ENCODE data around the gene SRPK1. TPM values are rescaled to one million over a fixed set of nuclear protein-coding genes. Genes with fewer than 3 reads are reported as not detected.

The SRPK1 gene
- total RNA-seq, 1 experiment from 2014 or later, result 89.4 TPM

DNA sequence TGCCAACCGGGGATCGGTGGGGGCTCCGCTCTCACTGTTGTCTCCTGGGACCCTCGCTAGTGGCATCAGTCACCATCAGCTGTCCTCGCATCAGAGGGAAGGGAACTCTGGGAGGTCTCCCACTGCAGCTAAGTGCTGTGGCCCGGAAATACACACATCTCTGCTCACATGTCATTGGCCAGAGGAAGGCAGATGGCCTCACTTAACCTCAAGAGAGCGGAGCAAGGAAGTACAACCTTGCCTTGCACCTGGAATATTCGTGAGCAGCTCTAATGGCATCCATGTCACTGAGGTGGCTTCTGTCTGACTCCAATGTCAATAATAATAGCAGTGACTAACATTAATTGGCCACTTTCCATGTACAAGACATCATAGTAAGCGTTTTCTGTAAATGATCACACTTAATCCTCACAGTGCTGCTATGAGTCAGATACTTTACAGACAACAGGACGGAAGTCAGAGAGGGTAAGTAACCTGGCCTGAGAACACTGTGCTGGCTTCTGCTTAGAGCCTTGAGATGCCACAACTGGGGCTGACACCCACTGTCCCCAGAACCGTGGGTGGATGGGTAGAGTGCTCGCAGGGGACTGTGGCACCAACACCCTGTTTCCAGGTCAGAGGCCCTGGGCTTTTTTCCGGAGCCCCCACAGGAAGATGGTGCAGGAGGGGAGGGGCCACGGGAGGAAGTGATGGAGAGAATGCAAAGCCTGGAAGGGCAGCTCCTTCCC, 109.8 kb downstream of the SRPK1 start (continued):
- TF ChIP-seq TCF7L2 (IDR thresholded peaks at IDR 0.05; ENCODE audit: borderline replicate concordance, extremely low read depth, insufficient read depth, insufficient read length) (no peak), POLR2AphosphoS5 (IDR thresholded peaks at IDR 0.05; ENCODE audit: low read depth, low read length) (peak; percentile 36), ZFX (IDR thresholded peaks at IDR 0.05) (peak; percentile 23; the same call in 1 of the 2 replicates), POLR2A (IDR thresholded peaks at IDR 0.05; ENCODE audit: borderline replicate concordance, extremely low read depth, insufficient read depth, insufficient read length) (no peak)

DNA sequence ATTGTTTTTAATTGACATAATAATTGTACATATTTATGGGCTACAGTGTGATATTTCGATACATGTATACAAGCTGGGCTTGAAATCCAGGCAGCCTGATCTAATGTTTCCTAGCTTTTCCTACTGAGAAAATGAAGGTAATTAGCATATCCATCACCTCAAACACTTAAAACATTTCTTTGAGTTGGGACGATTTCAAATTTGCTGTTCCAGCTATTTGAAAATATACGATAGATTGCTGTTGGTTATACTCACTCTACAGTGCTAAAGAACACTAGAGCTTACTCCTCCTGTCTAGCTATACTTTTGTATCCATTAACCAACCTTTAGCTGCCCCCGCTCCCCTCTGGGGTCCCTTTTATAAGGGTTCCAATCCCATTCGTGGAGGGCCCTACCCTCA, 111.1 kb downstream of the SRPK1 start:
- BruUV-seq (replicated peaks), result no TSS peak
- DNase-seq (ENCODE audit: low read depth, low spot score) (no peak), ATAC-seq (no peak)
- ChIA-PET RAD21 (ENCODE audit: low non-redundant PET in 1 of 2, low total read pairs in 2 of 2, uncharacterized antibody in 2 of 2, unreplicated experiment in 2 of 2) (no interaction called here), CTCF (no interaction called here), POLR2A (no interaction called here)
- H3K4me1 ChIP-seq (ENCODE audit: control insufficient read depth in 1 of 2, insufficient read depth in 2 of 2, low read length in 2 of 2), result peaks cover 14 to 29% of the 10 kb centered on the region in 2 experiments
- no peaks in the 10 kb centered on the region for H3K36me3 ChIP-seq (ENCODE audit: control insufficient read depth in 1 of 2, insufficient read depth in 2 of 2, low read length in 2 of 2)
- H3K4me2 ChIP-seq (ENCODE audit: low read length), result no peak overlapping the region
- TF ChIP-seq EGR1 (IDR thresholded peaks at IDR 0.05; ENCODE audit: low read depth) (no peak), JUND (IDR thresholded peaks at IDR 0.05) (no peak), ELF1 (IDR thresholded peaks at IDR 0.05; ENCODE audit: borderline replicate concordance, low read depth) (no peak), CEBPB (IDR thresholded peaks at IDR 0.05; ENCODE audit: low read depth) (no peak), SP1 (IDR thresholded peaks at IDR 0.05; ENCODE audit: low read depth) (no peak), ZNF274 (IDR thresholded peaks at IDR 0.05; ENCODE audit: low read depth, low read length) (no peak), POLR2A (IDR thresholded peaks at IDR 0.05; ENCODE audit: borderline replicate concordance, extremely low read depth, insufficient read depth, insufficient read length) (no peak)
- TF ChIP-seq, protein P1, sequence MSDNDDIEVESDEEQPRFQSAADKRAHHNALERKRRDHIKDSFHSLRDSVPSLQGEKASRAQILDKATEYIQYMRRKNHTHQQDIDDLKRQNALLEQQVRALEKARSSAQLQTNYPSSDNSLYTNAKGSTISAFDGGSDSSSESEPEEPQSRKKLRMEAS (IDR thresholded peaks at IDR 0.05), result no peak
- TF ChIP-seq, protein P2, sequence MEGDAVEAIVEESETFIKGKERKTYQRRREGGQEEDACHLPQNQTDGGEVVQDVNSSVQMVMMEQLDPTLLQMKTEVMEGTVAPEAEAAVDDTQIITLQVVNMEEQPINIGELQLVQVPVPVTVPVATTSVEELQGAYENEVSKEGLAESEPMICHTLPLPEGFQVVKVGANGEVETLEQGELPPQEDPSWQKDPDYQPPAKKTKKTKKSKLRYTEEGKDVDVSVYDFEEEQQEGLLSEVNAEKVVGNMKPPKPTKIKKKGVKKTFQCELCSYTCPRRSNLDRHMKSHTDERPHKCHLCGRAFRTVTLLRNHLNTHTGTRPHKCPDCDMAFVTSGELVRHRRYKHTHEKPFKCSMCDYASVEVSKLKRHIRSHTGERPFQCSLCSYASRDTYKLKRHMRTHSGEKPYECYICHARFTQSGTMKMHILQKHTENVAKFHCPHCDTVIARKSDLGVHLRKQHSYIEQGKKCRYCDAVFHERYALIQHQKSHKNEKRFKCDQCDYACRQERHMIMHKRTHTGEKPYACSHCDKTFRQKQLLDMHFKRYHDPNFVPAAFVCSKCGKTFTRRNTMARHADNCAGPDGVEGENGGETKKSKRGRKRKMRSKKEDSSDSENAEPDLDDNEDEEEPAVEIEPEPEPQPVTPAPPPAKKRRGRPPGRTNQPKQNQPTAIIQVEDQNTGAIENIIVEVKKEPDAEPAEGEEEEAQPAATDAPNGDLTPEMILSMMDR (IDR thresholded peaks at IDR 0.05 in 2 of 3, conservative IDR thresholded peaks at IDR 0.05 in 1 of 3; ENCODE audit: borderline replicate concordance in 1 of 3, insufficient read depth in 1 of 3, low read depth in 2 of 3, low read length in 2 of 3), result no peak
- no peaks in the 10 kb centered on the region for H3K27me3 ChIP-seq (ENCODE audit: insufficient read depth, low read length)
- no peaks in the 10 kb centered on the region for H4K20me1 ChIP-seq (ENCODE audit: insufficient read depth)
- no peaks in the 10 kb centered on the region for H3K9me3 ChIP-seq (ENCODE audit: control insufficient read depth in 1 of 2, insufficient read depth in 1 of 2, low read depth in 1 of 2, low read length in 2 of 2)
- H3K9me2 ChIP-seq (ENCODE audit: insufficient read depth), result no peaks in the 10 kb centered on the region
- H2AFZ ChIP-seq (ENCODE audit: low read depth, low read length, poor library complexity, severe bottlenecking), result no peak overlapping the region
- H3K4me3 ChIP-seq (replicated peaks in 1 of 2; ENCODE audit: low read depth in 1 of 2, low read length in 2 of 2), result no peak overlapping the region
- H3K79me2 ChIP-seq (ENCODE audit: insufficient read depth, low read length), result no peaks in the 10 kb centered on the region
- no peak overlapping the region for H3K27ac ChIP-seq (ENCODE audit: low read depth, low read length)
- H3K9ac ChIP-seq (ENCODE audit: low read length), result no peak overlapping the region
- intact Hi-C loops (cut with micrococcal nuclease), result no loop called here

Data from HCT116 (cell line).